Measurements from ENCODE around the gene CGB5.
"Not testable (repeated sequence)": the region's sequence is repeated elsewhere in the genome, so short reads cannot be mapped to it uniquely, and the experiment has no call there.

Gene CGB5

GRCh38 chr19:49043548-49043947 is at the start of gene CGB5:
Gene CGB5, plus strand, starts transcription at chr19:49043848. Its CDS starts 362 bp downstream, at chr19:49044210.
- H3K36me3 Mint-ChIP-seq; ATAC-seq (replicated peaks); DNase-seq; H3K4me1 Mint-ChIP-seq; H3K4me3 Mint-ChIP-seq; H3K27ac Mint-ChIP-seq; H3K9me3 Mint-ChIP-seq: not testable (repeated sequence)
- H3K27me3 Mint-ChIP-seq, result peaks cover 8 to 10% of the 10 kb centered on the region in 2 donors

- Mint-ChIP-seq H3K9me3 (no peaks in the 10 kb centered on the region), H3K4me3 (peak overlapping the region; percentile 90 to 92), H3K27ac (peak overlapping the region; percentile 93), H3K36me3 (peaks cover 38 to 51% of the 10 kb centered on the region in 2 donors), H3K4me1 (peaks cover 34 to 61% of the 10 kb centered on the region in 2 donors), H3K27me3 (no peaks in the 10 kb centered on the region)
- ATAC-seq (replicated peaks), result no peak
- DNase-seq, result no peak
Measured at GRCh38 chr19:48994035-48994386, 49.6 kb upstream of the CGB5 start.

GRCh38 chr19:48997972-48998371 is 45.7 kb upstream of the CGB5 start:
- Mint-ChIP-seq H3K27ac (no peak overlapping the region), H3K4me1 (peaks cover 20 to 31% of the 10 kb centered on the region in 2 donors)
- no peak for DNase-seq

GRCh38 chr19:48999481-49000325 is 43.9 kb upstream of the CGB5 start:
- ATAC-seq (replicated peaks), result peak; percentile 81 to 82
- peak overlapping the region; percentile 25 for H3K27ac Mint-ChIP-seq

More at GRCh38 chr19:48997972-48998371, 45.7 kb upstream of the CGB5 start:
- H3K4me3 Mint-ChIP-seq, result no peak overlapping the region
- peaks cover 19 to 40% of the 10 kb centered on the region in 2 donors for H3K36me3 Mint-ChIP-seq
- no peak for ATAC-seq (replicated peaks)
- no peaks in the 10 kb centered on the region for H3K9me3 Mint-ChIP-seq
- no peaks in the 10 kb centered on the region for H3K27me3 Mint-ChIP-seq

GRCh38 chr19:49004133-49004532 is 39.5 kb upstream of the CGB5 start:
- Mint-ChIP-seq H3K4me3 (no peak overlapping the region), H3K27ac (no peak overlapping the region), H3K9me3 (no peaks in the 10 kb centered on the region), H3K4me1 (peaks cover 0 to 2% of the 10 kb centered on the region in 2 donors), H3K36me3 (peaks cover 26 to 46% of the 10 kb centered on the region in 2 donors), H3K27me3 (no peaks in the 10 kb centered on the region)
- DNase-seq, result no peak
- no peak for ATAC-seq (replicated peaks)

More at GRCh38 chr19:48999481-49000325, 43.9 kb upstream of the CGB5 start:
- Mint-ChIP-seq H3K9me3 (no peaks in the 10 kb centered on the region), H3K4me1 (peaks cover 15 to 21% of the 10 kb centered on the region in 2 donors), H3K36me3 (peaks cover 25 to 45% of the 10 kb centered on the region in 2 donors), H3K27me3 (no peaks in the 10 kb centered on the region), H3K4me3 (no peak overlapping the region)
- DNase-seq, result no peak

- Mint-ChIP-seq H3K9me3 (no peaks in the 10 kb centered on the region), H3K27me3 (no peaks in the 10 kb centered on the region), H3K27ac (no peak overlapping the region), H3K4me1 (no peaks in the 10 kb centered on the region), H3K36me3 (peaks cover 29 to 44% of the 10 kb centered on the region in 2 donors), H3K4me3 (no peak overlapping the region)
- no peak for ATAC-seq (replicated peaks)
- no peak for DNase-seq
Measured at GRCh38 chr19:49004964-49005614, 38.6 kb upstream of the CGB5 start.

- Mint-ChIP-seq H3K9me3 (no peaks in the 10 kb centered on the region), H3K4me3 (no peak overlapping the region), H3K27ac (no peak overlapping the region), H3K4me1 (peaks cover 0 to 2% of the 10 kb centered on the region in 2 donors), H3K36me3 (peaks cover 36 to 53% of the 10 kb centered on the region in 2 donors), H3K27me3 (no peaks in the 10 kb centered on the region)
- DNase-seq, result no peak
- no peak for ATAC-seq (replicated peaks)
Measured at GRCh38 chr19:49006905-49007304, 36.7 kb upstream of the CGB5 start.

- Mint-ChIP-seq H3K27ac (no peak overlapping the region), H3K27me3 (no peaks in the 10 kb centered on the region), H3K4me3 (no peak overlapping the region), H3K9me3 (no peaks in the 10 kb centered on the region), H3K4me1 (peaks cover 0 to 2% of the 10 kb centered on the region in 2 donors), H3K36me3 (peaks cover 36 to 50% of the 10 kb centered on the region in 2 donors)
- ATAC-seq (replicated peaks) (no peak), DNase-seq (no peak)
Measured at GRCh38 chr19:49009828-49010227, 33.8 kb upstream of the CGB5 start.

- ATAC-seq (replicated peaks), result no peak
- no peaks in the 10 kb centered on the region for H3K9me3 Mint-ChIP-seq
- no peak for DNase-seq
- H3K4me3 Mint-ChIP-seq, result no peak overlapping the region
- no peaks in the 10 kb centered on the region for H3K27me3 Mint-ChIP-seq
- H3K27ac Mint-ChIP-seq, result peak overlapping the region; percentile 43
- peaks cover 0 to 2% of the 10 kb centered on the region in 2 donors for H3K4me1 Mint-ChIP-seq
- peaks cover 32 to 48% of the 10 kb centered on the region in 2 donors for H3K36me3 Mint-ChIP-seq
Measured at GRCh38 chr19:49010453-49010852, 33.2 kb upstream of the CGB5 start.

- Mint-ChIP-seq H3K27me3 (no peaks in the 10 kb centered on the region), H3K36me3 (peaks cover 31 to 52% of the 10 kb centered on the region in 2 donors), H3K4me3 (no peak overlapping the region), H3K9me3 (no peaks in the 10 kb centered on the region), H3K27ac (no peak overlapping the region), H3K4me1 (peaks cover 0 to 2% of the 10 kb centered on the region in 2 donors)
- ATAC-seq (replicated peaks) (no peak), DNase-seq (no peak)
Measured at GRCh38 chr19:49011194-49011593, 32.5 kb upstream of the CGB5 start.

GRCh38 chr19:49014123-49014869 is 29.4 kb upstream of the CGB5 start:
- Mint-ChIP-seq H3K27ac (peak overlapping the region; percentile 16), H3K27me3 (peaks cover 4 to 5% of the 10 kb centered on the region in 2 donors), H3K4me1 (peaks cover 10 to 20% of the 10 kb centered on the region in 2 donors), H3K9me3 (no peaks in the 10 kb centered on the region), H3K36me3 (peaks cover 34 to 45% of the 10 kb centered on the region in 2 donors), H3K4me3 (no peak overlapping the region)
- no peak for DNase-seq
- ATAC-seq (replicated peaks), result no peak

GRCh38 chr19:49014870-49015255 is 28.8 kb upstream of the CGB5 start:
- Mint-ChIP-seq H3K27ac (no peak overlapping the region), H3K27me3 (peaks cover 5 to 11% of the 10 kb centered on the region in 2 donors), H3K4me1 (peaks cover 11 to 26% of the 10 kb centered on the region in 2 donors), H3K4me3 (no peak overlapping the region), H3K9me3 (no peaks in the 10 kb centered on the region), H3K36me3 (peaks cover 34 to 40% of the 10 kb centered on the region in 2 donors)
- ATAC-seq (replicated peaks), result no peak
- DNase-seq, result no peak

GRCh38 chr19:49016067-49016839 is 27.4 kb upstream of the CGB5 start:
- Mint-ChIP-seq H3K36me3 (peaks cover 25 to 26% of the 10 kb centered on the region in 2 donors), H3K27ac (peak overlapping the region; percentile 32), H3K27me3 (peaks cover 5 to 17% of the 10 kb centered on the region in 2 donors), H3K9me3 (no peaks in the 10 kb centered on the region), H3K4me3 (no peak overlapping the region), H3K4me1 (peaks cover 17 to 40% of the 10 kb centered on the region in 2 donors)
- no peak for ATAC-seq (replicated peaks)
- DNase-seq, result no peak

Measured in stimulated activated naive B cell treated with anti-CD40 and anti-IgM and Interleukin-4, amounts not matched to agents 10 μg/mL and 1 μg/mL and 100 μg/mL, for 72 hours (primary cell).